ENCODE data around the gene CLEC4D.

DNA sequence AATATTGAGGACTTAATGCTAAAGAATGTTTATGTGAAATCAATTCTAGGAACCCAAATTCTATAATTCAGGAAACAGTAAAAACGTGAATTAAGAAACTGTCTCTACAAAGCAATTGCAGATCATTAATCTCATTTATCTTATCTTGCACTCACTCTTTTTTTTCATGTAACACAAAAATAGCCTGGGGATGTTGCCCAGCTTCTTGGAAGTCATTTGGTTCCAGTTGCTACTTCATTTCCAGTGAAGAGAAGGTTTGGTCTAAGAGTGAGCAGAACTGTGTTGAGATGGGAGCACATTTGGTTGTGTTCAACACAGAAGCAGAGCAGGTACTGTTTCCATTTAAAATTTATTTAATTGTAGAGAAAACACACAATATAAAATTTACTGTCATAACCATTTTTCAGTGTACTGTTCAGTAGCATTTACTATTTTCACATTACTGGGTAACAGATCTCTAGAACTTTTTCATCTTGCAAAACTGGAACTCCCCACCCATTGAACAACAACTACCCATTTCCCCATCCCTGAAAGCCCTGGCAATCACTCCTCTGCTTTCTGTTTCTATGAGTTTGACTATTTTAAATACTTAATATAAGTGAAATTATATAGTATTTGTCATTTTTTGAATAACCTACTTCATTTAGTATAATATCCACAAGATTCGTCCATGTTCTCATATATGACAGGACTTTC is 47.9 kb upstream of the CLEC4D start:
- TF ChIP-seq CTCF (IDR thresholded peaks at IDR 0.05 in 2 of 3, conservative IDR thresholded peaks at IDR 0.05 in 1 of 3; ENCODE audit: borderline replicate concordance in 1 of 3, insufficient read depth in 1 of 3, low read depth in 2 of 3, low read length in 2 of 3), result no peak
- no peak for TF ChIP-seq RAD21 (IDR thresholded peaks at IDR 0.05; ENCODE audit: low read depth)
- TF ChIP-seq, protein P1, sequence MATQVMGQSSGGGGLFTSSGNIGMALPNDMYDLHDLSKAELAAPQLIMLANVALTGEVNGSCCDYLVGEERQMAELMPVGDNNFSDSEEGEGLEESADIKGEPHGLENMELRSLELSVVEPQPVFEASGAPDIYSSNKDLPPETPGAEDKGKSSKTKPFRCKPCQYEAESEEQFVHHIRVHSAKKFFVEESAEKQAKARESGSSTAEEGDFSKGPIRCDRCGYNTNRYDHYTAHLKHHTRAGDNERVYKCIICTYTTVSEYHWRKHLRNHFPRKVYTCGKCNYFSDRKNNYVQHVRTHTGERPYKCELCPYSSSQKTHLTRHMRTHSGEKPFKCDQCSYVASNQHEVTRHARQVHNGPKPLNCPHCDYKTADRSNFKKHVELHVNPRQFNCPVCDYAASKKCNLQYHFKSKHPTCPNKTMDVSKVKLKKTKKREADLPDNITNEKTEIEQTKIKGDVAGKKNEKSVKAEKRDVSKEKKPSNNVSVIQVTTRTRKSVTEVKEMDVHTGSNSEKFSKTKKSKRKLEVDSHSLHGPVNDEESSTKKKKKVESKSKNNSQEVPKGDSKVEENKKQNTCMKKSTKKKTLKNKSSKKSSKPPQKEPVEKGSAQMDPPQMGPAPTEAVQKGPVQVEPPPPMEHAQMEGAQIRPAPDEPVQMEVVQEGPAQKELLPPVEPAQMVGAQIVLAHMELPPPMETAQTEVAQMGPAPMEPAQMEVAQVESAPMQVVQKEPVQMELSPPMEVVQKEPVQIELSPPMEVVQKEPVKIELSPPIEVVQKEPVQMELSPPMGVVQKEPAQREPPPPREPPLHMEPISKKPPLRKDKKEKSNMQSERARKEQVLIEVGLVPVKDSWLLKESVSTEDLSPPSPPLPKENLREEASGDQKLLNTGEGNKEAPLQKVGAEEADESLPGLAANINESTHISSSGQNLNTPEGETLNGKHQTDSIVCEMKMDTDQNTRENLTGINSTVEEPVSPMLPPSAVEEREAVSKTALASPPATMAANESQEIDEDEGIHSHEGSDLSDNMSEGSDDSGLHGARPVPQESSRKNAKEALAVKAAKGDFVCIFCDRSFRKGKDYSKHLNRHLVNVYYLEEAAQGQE (IDR thresholded peaks at IDR 0.05; ENCODE audit: low read depth), result no peak
- TF ChIP-seq EZH2 (IDR thresholded peaks at IDR 0.05), result no peak
- TF ChIP-seq SP1 (IDR thresholded peaks at IDR 0.05; ENCODE audit: low read depth), result no peak

Measured in HCT116 (cell line).